Keratinocyte (primary cell): Measurements from ENCODE around the gene ZMYND8.

ENCODE experiments used
- CTCF ChIP-seq, 3 experiments: IDR thresholded peaks in 1 of 3; conservative IDR thresholded peaks in 1 of 3; optimal IDR thresholded peaks in 1 of 3; 2 replicates in 2 of 3; 3 replicates in 1 of 3; pipeline versions ENCODE3 to v1.5.1; 2011; ENCODE audit warnings: low read length in 3 of 3, mild to moderate bottlenecking in 3 of 3, moderate library complexity in 2 of 3, control low read depth in 1 of 3, inconsistent platforms in 1 of 3; ENCODE audit not compliant: insufficient read depth in 2 of 3; ENCODE audit errors: extremely low read depth in 1 of 3
- EZH2 ChIP-seq: IDR thresholded peaks from one replicate; pipeline ENCODE4 v1.6.1; 2012; ENCODE audit warnings: inconsistent platforms, mild to moderate bottlenecking, low read length, moderate library complexity

DNA sequence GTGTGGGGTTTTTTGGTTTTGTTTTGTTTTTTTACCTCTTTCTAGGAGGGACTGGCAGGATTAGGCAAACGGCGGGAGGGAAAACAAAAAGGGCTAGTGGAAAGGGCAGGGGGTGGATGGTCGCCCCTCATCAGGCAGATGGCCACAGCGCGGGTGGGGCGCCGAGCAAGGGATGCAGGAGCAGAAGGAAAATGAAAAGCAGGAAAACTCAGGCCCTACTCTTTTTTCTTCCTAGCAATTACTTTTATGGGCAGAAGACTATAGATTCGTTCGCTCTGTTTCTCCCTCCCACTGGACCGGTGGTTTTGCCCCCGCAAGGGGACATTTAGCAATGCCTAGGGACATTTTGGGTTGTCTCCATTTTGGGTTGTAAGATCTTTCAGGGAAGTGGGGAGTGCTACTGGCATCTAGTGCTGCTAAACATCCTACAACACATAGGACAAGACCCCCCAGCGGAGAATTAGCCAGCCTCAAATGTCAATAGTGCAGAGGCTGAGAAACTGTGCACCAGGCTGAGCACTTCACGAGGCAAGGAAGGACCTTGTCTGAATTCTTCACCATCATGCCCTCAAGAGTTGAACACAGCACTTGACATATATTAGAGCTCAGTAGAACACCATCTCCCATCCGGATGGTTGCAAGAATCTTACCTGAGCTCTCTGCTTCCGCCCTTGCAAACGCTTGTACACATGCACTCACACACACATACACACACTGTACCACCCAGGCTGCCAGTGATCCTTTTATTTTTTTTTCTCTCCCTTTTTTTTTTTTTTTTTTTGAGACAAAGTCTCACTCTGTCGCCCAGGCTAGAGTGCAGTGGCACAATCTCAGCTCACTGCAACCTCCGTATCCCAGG is 4.8 kb upstream of the ZMYND8 start:
- TF ChIP-seq CTCF (optimal IDR thresholded peaks at IDR 0.05 in 1 of 3, IDR thresholded peaks at IDR 0.05 in 1 of 3, conservative IDR thresholded peaks at IDR 0.05 in 1 of 3; ENCODE audit: extremely low read depth in 1 of 3, insufficient read depth in 2 of 3, low read length in 3 of 3) (no peak), EZH2 (no peak)
